HG02884 (cell line): ENCODE results near the gene ASIC3.
"Not testable (repeated sequence)": the region's sequence is repeated elsewhere in the genome, so short reads cannot be mapped to it uniquely, and the experiment has no call there.

Experiments used
- ATAC-seq: cut with Tn5 transposase; IDR thresholded peaks from one replicate; pipeline ENCODE4 v1.9.1; 2021; ENCODE audit warnings: mild to moderate bottlenecking, moderate library complexity; ENCODE audit not compliant: unreplicated experiment

ASIC3 gene

DNA sequence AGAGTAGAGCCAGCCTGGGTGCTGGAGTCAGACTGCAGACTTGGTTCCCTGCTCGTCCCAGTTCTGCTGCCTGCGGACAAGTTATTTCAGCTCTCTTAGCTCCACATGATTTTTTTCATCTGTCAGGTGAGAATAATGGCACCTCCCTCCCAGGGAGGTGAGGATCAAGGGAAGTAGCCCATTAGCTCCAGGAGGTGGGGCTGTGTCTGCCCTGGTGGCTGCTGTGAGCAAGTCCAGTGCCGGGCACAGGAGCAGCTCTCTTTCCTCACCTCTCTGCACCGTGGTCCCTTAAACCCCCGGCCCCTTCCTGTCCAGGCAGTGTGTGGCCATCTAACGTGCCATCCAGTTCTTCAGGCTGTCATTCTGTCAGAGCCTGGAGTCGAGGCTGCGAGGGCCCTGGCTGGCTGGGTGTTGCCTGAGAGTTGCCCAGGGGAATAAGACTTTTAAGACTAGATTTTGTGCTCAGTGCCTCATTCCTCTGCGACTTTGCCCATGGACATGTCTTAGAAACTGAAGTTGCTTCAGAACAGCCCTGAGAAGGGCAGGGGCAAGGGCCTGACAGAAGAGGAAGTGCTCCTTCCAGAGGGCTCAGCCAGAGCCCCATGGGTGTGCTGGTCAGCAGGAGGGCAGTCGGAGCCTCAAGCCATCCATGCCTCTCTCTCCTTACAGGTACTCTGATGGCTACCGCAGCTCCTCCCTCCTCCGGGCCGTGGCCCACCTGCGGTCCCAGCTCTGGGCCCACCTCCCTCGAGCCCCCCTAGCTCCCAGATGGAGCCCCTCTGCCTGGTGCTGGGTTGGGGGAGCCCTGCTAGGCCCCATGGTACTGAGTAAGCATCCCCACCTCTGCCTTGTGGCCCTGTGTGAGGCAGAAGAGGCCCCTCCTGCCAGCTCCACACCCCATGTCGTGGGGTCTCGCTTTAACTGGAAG lies 15.1 kb upstream of the ASIC3 start:
- no peak for ATAC-seq

DNA sequence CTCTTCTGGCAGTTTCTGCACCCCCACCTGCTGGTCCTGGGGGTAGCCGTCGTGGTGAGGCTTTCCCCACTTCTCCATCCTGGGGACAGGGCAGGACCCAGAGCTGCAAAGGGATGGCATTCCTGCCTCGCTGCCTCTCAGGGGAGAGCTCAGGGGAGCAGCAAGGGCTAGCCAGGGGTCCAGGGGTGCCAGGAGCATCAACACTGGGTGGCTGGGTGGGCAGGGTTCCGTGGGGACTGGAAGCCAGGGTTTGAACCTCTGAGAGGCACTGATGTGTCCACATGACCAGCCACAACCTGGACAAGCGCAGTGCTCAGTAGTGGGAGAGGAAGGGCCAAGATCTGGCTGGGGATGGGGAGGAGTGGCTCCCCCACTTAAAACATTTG lies 14.5 kb upstream of the ASIC3 start:
- no peak for ATAC-seq

- no peak for ATAC-seq
Observed at GRCh38 chr7:151034312-151035025, 13.9 kb upstream of the ASIC3 start.

GRCh38 chr7:151035026-151035717 lies 13.2 kb upstream of the ASIC3 start:
- ATAC-seq = no peak

DNA sequence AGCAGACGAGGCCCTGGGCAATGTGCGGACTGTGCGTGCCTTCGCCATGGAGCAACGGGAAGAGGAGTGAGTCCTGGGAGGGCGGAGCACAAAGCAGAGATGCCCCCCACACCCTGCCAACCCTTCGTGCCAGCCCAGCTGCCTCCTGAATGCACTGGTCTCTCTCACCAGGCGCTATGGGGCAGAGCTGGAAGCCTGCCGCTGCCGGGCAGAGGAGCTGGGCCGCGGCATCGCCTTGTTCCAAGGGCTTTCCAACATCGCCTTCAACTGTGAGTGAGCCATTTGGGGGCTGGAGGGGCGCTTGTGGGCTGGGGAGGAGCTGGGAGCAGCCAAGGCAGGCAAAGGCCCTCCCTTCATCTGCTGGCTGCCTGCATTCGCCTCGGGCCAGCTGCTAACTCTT lies 12.4 kb upstream of the ASIC3 start:
- no peak for ATAC-seq

DNA sequence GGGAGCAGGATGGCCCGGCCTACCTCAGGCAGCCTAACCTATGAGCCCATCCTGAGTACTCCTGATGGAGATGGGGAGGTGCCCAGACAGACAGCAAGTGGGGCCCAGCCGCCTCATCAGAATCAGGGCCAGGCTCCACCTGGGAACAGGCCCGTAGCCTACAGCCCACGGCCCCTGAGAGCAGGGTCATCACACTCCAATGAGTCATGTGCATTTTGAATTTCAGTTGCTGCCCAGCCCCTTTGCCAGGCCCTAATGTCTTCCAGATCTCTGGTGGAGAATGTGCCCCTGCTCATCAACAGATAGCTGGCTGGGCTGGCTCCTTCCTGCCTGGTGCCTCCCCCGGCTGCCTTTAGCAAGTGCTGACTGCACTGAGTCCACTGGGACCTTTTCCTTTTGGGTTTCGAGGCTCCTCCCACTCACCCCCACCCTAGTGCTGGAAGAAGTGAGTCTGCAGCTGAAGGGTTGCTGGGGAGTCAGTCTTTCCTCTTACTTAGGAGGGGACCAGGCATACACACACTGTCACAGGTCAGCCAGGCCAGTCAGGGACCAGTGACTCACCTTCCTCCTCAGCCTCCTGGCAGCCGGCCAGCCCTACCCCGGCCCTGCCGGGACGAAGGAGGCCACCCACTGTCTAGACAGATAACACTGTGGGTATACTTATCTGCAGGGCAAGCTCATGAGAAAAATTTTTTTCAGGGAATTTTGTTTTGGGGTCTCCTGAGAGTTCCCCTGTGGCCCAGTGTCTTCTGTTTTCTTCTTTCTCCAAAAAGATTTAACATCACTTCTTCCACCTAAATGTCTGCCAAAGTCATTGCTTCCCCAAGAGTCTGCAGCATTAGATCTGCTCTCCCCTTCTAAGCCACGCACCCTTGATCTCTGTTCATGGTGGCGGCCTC lies 9.1 kb upstream of the ASIC3 start:
- ATAC-seq = no peak

GRCh38 chr7:151039850-151040548 lies 8.3 kb upstream of the ASIC3 start:
- no peak for ATAC-seq

- ATAC-seq = no peak
Observed at GRCh38 chr7:151040616-151041375, 7.5 kb upstream of the ASIC3 start.

- ATAC-seq = not testable (repeated sequence)
Observed at GRCh38 chr7:151043449-151043848, 4.9 kb upstream of the ASIC3 start.

- ATAC-seq = no peak
Observed at GRCh38 chr7:151043959-151044358, 4.4 kb upstream of the ASIC3 start.

- no peak for ATAC-seq
Observed at GRCh38 chr7:151045262-151045661, 3.1 kb upstream of the ASIC3 start.

DNA sequence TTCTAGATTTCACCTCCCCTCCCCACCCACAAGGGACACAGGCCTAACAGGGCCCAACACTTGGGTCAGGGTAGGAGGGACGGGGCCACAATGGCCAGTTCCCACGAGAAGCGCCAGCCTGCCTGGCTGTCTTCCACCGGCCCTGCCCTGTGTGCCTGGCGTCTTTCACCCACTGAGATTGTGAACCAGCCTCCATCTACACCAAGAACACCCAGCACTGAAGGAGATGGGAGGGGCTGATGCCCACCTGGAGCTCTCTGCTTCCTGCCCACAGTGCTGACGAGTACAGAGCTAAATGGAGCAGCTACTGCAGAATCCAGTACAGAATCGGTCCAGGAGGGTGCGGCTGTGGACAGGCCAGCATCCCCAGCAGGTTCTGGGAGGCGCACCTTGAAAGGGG lies 2.4 kb upstream of the ASIC3 start:
- no peak for ATAC-seq

DNA sequence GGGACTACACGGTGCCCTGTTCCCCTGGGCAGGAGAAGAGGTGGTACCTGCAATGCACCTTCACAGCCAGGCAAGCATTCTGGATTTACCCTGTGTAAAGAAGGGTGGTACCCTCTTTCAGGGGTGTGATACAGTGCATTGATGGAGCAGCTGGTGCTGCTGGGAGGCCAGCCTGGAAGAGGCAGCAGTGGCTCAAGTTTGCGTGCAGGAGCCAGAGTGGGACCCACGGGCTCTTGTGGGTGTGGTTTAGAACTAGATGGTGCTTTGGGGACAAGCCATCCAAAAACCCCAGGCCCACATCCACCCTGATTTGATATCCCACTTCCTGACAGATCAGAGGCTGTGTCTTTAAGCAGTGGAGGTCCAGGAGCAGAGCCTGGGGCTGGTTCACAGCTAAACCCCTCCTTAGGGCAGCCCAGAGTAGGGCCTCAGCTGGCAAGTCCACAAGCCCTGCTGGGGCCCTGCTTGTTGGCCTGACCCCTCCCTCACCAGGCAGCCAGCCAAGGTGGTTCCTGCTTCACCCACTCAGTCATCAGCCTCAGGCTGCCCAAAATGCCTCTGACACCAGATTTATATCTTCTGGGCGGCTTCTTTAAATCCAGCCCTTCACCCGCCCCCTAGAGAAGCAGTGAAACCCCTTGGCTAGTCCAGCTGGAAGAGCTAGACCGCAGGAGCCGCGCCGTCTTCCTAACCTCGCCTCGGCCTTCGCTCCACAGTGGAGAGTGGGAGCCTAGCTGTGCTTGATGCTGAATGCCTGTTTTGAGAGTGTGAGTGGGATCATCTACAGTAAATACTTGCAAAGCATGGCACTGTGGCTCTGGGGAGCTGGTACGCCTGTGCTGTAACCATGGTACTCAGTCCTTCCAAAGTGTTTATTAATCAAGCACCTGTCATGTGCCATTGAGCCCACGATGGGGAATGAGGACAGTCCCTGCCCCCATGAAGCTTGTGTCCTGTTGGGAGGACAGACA lies 1.4 kb upstream of the ASIC3 start:
- no peak for ATAC-seq

GRCh38 chr7:151048911-151049463 lies 656 bp downstream of the ASIC3 start:
- no peak for ATAC-seq

DNA sequence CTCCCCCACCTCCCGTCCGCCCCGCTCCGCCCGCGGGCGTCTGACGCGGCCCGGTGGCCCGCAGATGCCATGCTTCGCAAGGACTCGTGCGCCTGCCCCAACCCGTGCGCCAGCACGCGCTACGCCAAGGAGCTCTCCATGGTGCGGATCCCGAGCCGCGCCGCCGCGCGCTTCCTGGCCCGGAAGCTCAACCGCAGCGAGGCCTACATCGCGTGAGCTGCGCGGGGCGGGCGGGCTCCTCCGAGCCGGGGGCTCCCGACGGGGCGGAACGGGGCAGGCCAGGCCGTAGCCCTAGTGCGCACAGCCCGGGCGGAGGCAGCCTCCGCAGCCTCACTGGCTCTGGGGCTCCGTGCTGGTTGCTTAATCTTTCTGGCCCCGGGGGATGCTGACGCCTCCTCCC lies 2.8 kb downstream of the ASIC3 start:
- no peak for ATAC-seq

DNA sequence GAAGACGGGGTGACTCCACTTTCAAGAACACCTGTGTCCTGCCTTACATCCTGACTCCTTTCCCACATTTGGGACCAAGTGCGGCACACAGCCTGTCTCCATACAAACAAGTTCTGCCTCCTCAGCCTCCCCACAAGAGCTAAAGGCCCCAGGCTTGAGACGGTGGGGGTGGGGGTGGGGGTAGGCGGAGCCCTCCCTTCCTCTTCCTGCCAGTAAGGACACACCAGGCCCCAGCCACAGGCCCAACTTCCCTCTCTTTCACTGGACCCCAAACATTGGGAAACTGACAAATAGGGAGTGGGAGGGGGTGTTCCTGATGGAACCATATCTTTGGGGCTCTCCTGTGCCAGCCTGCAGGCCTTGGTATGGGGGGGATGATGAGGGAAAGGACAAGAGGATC lies 4.8 kb downstream of the ASIC3 start:
- no peak for ATAC-seq

DNA sequence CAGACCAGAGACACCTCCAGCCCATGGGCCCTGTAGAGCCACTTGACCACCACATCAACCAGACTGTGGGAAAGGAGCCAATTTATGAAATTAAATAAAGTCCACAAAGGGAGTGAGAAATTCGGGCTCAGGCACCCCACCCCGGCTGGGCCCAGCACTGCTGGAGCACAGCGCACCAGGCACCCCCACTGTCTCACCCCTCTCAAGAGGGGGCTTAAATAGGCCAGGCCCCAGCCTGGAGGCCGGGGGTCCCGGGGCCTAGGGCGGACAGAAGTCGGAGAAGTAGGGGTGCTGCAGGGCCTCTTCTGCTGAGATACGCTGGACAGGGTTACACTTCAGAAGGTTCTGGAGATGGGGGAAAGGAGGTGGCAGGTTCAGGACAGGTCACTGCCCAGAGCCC lies 5.4 kb downstream of the ASIC3 start:
- no peak for ATAC-seq

DNA sequence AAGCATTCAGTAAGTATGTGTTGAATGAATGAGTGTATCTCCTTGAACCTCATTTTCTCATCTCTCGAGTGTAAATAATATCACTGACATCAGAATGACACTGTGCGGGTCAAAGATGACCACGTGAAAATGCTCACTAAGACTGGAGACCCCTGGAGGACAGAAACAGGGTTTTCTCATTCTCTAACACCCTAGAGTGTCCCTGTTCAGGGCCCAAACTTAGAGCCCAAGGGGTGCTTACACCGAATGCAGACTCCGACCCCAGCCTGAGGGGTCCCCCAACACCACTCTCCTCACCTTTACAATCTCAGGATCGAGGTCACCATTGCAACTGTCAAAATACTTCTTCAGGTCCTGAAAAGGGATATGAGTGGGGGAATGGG lies 7.9 kb downstream of the ASIC3 start:
- ATAC-seq = no peak
